ENCODE results near the gene CTSW.

Gene CTSW

DNA sequence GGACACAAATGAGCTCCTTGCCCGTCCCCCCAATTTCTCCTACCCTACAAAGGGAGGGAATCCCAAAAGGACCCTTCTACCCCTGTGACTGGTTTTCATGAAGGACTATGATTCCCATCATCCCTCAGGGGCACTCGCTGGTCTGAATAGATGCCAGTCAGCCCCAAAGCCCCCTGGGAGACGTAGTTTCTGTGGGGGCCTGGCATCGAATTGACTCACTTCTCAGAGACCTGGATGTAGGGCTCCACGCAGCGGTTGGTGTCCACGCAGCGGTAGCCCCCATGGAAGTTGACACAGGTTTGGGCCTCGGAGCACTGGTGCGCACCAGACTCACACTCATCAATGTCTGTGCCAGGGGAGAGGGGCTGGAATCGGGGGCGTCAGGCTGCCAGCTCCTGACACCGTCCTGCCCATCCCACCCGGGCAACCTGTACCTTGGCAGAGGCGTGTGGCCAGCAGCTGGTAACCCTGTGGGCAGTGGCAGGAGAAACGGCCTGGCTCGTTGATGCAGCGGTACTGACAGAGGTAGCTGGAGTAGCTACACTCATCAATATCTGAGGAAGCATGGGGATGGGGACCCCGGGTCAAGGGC, 11.5 kb upstream of the CTSW start:
- DNase-seq (ENCODE audit: low spot score), result peak; percentile 30

DNA sequence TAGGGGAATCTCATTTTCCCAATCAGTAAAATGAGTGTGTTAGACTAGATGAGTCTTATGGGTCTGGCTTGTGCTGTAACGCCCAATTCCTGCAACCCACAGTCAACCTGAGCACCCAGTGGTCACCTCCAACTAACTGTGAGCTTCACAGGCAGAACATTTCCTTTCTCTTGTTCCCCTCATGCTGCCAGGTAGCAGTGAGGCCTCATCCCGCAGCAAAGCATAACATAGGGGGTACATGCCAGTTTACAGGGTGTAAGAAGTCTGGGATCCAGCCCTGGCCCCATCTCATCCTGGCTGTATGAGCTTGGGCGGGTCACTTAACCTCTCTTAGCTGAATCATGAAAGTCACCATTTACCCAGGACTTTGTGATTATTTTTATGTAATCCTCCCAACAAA, 10.7 kb upstream of the CTSW start:
- DNase-seq (ENCODE audit: low spot score), result no peak

DNA sequence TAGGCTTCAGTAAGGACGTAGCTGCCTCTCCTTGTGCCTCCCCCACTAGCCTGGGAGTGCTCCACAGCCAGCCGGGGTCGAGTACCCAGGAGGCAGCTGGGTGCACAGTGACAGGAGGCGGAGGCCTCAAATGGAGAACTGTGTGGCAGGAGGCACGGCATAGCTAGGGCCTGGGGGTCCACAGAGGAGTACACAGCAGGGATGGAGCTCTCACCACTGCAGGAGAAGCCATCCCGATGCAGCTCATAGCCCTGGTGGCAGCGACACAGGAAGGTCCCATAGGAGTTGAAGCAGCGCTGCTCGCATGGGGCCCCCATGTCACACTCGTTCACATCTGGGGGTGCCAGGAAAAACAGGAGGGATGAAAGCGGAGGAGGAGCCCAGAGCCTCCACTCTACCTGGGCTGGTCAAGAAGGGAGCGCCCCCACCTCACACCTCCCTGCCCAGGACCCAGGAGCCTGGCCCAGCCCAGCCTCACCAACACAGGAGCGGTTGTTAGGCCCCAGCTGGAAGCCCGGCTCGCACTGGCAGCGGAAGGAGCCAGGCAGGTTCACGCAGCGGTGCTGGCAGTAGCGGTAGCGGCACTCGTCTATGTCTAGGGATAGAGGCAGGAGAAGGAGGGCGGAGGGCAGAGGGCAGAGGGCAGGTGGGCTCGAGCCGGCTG, 9.9 kb upstream of the CTSW start:
- DNase-seq (ENCODE audit: low spot score), result no peak

- DNase-seq (ENCODE audit: low spot score), result no peak
Observed at GRCh38 chr11:65870307-65870658, 9.4 kb upstream of the CTSW start.

- no peak for DNase-seq (ENCODE audit: low spot score)
Observed at GRCh38 chr11:65870706-65871681, 8.6 kb upstream of the CTSW start.

- DNase-seq (ENCODE audit: low spot score), result no peak
Observed at GRCh38 chr11:65871811-65872548, 7.7 kb upstream of the CTSW start.

DNA sequence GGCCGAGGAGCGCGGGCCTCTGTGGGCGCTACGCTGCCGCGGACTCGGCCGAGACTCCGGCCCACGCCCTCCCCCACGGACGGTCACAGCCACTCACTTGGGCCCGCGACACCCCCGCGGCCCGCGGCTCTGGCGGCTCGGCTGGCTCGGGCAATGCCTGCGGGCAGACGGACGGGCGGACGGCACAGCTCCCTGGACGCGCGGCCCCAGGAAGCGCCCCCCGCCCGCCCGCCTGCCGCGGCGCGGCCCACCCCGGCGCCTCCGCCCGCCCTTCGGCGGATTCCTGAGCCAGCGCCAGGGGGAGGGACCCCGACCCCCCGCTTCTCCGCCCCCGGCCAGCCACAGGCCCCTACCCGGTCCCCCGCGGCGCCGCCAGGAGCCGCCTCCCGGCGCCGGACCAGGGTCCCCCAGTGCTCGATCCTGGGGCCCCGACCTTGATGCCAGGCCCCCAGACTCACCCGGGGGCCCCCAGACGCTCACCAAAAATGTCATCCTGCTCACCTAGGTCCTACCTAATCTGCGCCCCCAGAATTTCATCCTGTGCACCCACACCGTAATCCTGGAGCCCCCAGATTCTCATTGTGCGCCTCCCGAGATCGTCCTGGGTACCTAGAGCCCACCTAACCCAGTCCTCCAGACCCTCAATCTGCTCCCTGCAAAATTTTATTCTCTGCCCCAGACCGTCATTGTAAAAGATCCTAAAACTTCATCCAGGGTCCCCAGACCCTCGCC, 6.9 kb upstream of the CTSW start, which contains the start of gene EFEMP2:
EFEMP2 (minus strand) TSS at position 215 of the 732 bp plus-strand sequence. CDS start 446 bp downstream, outside the sequence.
- no peak for DNase-seq (ENCODE audit: low spot score)

DNA sequence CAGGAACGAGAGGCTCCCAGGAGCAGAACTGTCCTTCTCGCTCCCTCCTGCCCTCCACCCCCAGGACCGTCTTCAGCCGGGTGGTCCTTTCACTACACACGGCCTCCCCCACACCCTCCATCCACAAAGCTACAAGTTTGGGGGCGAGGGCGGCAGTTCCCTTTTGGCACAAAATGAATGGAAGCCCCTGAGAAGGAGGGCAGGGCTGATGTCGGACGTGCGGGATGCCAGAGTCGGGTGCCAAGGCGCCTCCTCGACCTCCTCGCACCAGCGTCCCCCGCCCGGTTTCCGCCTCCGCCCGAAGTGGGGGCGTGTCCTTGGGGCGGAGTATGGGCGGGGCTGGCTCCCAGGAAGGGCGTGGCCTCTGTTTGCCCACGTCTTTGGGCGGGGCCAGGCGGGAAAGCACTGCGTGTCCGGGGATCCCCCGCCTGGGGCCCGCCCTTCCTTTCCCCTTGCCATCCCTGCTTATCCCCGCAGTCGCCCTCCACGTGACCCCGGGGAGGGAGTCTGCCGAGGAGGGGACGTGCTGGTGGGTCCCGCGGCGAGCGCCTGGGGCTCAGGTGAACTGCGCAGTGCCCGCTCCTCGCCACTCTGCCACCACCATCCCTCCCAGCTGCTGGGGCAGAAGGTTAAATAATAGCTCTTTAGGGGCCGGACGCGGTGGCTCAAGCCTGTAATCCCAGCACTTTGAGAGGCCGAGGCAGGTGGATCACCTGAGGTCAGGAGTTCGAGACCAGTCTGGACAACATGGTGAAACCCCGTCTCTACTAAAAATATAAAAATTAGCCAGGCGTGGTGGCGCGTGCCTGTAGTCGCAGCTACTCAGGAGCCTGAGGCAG, 6.1 kb upstream of the CTSW start:
- peak; percentile 95 for DNase-seq (ENCODE audit: low spot score)

DNA sequence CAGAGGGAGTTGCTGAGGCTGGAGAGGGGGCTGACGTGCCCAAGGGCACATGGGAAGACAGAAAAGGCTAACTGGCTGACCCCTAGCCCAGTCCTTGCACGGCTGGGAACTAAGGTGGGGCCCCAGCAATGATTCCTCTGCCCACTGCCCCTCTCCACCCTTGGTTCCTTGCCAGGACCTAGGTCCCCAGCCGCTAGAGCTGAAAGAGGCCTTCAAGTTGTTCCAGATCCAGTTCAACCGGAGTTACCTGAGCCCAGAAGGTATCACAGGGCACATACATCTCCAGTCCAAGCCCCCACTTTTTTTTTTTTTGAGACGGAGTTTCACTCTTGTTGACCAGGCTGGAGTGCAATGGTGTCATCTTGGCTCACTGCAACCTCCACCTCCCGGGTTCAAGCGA, 390 bp downstream of the CTSW start:
- no peak for DNase-seq (ENCODE audit: low spot score)

- no peak for DNase-seq (ENCODE audit: low spot score)
Observed at GRCh38 chr11:65880844-65881421, 1.3 kb downstream of the CTSW start.

DNA sequence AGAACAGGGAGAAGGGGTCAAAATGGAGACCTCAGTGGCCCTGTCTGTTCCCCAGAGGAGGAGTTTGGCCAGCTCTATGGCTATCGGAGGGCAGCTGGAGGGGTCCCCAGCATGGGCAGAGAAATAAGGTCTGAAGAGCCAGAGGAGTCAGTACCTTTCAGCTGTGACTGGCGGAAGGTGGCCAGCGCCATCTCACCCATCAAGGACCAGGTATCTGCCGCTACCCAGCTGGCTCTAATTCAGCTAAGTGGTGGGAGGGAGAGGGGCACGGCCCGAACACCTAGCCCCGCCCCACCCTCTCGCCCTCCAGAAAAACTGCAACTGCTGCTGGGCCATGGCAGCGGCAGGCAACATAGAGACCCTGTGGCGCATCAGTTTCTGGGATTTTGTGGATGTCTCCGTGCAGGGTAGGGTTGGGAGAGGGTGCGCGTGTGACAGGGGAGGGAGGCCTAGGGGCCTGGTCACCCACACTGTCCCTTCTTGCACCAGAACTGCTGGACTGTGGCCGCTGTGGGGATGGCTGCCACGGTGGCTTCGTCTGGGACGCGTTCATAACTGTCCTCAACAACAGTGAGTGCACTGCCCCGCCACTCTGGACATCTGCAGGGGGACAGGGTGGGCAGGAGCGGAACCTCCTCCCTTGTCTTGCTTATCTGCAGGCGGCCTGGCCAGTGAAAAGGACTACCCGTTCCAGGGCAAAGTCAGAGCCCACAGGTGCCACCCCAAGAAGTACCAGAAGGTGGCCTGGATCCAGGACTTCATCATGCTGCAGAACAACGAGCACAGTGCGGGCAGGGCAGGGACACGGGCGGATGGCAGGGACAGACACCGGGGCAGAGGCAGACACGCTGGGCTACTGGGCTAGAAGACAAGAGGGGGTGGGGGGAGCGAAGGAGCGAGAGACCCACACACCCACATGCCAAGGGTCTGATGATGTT, 2.8 kb downstream of the CTSW start:
- DNase-seq (ENCODE audit: low spot score), result no peak

DNA sequence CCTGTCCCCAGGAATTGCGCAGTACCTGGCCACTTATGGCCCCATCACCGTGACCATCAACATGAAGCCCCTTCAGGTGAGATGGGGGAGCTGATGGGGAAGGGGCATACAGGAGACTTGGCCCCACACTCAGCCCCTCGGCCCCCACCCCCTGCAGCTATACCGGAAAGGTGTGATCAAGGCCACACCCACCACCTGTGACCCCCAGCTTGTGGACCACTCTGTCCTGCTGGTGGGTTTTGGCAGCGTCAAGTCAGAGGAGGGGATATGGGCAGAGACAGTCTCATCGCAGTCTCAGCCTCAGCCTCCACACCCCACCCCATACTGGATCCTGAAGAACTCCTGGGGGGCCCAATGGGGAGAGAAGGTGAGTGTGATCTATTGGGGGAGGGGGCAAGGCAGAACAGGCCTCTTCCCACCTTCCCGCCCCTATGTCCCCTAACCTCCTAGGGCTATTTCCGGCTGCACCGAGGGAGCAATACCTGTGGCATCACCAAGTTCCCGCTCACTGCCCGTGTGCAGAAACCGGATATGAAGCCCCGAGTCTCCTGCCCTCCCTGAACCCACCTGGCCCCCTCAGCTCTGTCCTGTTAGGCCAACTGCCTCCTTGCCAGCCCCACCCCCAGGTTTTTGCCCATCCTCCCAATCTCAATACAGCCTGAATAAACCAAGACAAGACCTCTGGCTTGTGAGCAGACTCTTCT, 3.6 kb downstream of the CTSW start:
- DNase-seq (ENCODE audit: low spot score), result no peak

- no peak for DNase-seq (ENCODE audit: low spot score)
Observed at GRCh38 chr11:65883786-65884715, 4.4 kb downstream of the CTSW start.

DNA sequence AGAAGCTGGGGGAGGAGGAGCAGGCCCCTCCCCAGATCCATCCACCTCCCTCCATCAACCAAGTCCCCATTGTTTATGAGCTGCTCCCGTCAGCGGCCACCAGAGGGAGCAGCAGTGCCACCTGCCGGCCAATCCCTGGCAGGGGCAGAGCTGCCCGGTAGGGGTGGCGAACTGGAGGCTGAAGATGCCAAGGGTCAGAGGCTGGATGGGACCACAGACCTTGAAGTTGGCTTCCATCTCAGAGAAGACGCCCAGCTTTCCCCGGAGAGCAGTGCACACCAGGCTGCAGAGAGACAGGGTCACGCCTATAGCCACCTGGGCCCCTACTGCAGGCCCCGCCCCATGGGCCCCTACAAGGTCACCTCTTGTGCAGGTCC, 5.1 kb downstream of the CTSW start:
- peak; percentile 86 for DNase-seq (ENCODE audit: low spot score)

DNA sequence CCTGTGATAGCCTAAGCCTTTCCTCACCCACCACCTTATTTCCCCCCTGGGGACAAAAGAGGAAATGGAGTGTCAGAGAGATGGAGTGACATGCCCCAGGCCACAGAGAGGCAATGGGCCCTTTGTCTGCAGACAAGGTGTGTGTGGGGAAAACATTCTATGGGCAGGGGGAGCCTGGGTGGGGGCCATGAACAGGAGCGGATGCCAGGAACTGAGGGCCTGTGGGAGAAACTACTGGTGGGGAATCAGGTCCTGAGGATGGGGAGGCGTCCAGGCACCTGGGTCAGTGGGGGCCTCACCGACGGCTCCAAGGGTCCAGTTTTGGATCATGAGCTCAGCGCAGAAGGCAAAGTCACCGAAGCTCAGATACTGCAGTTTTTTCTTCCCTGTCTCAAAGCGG, 5.6 kb downstream of the CTSW start:
- no peak for DNase-seq (ENCODE audit: low spot score)

- DNase-seq (ENCODE audit: low spot score), result no peak
Observed at GRCh38 chr11:65885808-65886536, 6.3 kb downstream of the CTSW start.

Measured in CD4-positive, alpha-beta T cell treated with Interleukin-2 at 100 ng/mL for 4 hours (primary cell).